Esophagus (tissue), 2 donors: ENCODE data around the gene CDS1. TPM values are rescaled to one million over a fixed set of nuclear protein-coding genes. Genes with fewer than 3 reads are reported as not detected.

Source experiments
- H3K27ac ChIP-seq, 2 donors: one replicate each; pipeline ENCODE4 v1.5.1; 2013; ENCODE audit warnings: low read depth in 2 of 2, mild to moderate bottlenecking in 2 of 2, inconsistent platforms in 1 of 2, low read length in 1 of 2, moderate library complexity in 1 of 2
- H3K27me3 ChIP-seq, 2 donors: one replicate each; pipeline ENCODE4 v1.6.1; 2013; ENCODE audit warnings: low read length in 2 of 2, control low read depth in 1 of 2, mild to moderate bottlenecking in 1 of 2; ENCODE audit not compliant: insufficient read depth in 2 of 2, control insufficient read depth in 1 of 2
- H3K36me3 ChIP-seq, 2 donors: one replicate each; pipeline ENCODE4 v1.6.1; 2013; ENCODE audit warnings: low read length in 1 of 2; ENCODE audit not compliant: control insufficient read depth in 2 of 2, insufficient read depth in 2 of 2
- H3K4me1 ChIP-seq, 2 donors: one replicate each; pipeline ENCODE4 v1.6.1; 2013; ENCODE audit warnings: low read length in 1 of 2; ENCODE audit not compliant: control insufficient read depth in 2 of 2, insufficient read depth in 2 of 2
- H3K4me3 ChIP-seq, 2 donors: one replicate each; pipeline ENCODE4 v1.5.1; 2013; ENCODE audit warnings: low read length in 2 of 2, mild to moderate bottlenecking in 2 of 2, low read depth in 1 of 2, moderate library complexity in 1 of 2
- H3K9me3 ChIP-seq, 2 donors: one replicate each; pipeline ENCODE4 v1.6.1; 2013; ENCODE audit warnings: mild to moderate bottlenecking in 2 of 2, low read depth in 1 of 2, low read length in 1 of 2, moderate library complexity in 1 of 2; ENCODE audit not compliant: control insufficient read depth in 2 of 2, insufficient read depth in 1 of 2
- WGBS, 2 donors: extraction: QIAGEN DNeasy Blood & Tissue Kit; methylation state at CpG; one replicate each; pipeline ENCODE4 v1.1.7; 2013; 5-methylcytosine and 5-hydroxymethylcytosine counted together
- polyA plus RNA-seq, 2 donors: library from polyadenylated mRNA; stranded (reverse); fragments of 200-250 nt; gene quantifications; one replicate each; pipeline ENCODE4 v1.2.3, GENCODE V29; 2013
- donor health status: healthy with polysubstance abuse.
- donor health status: Bipolar disorder and iron deficiency.

The CDS1 gene
- polyA plus RNA-seq, 2 donors: 16.2 to 21.2 TPM

GRCh38 chr4:84573385-84574068, 9.4 kb upstream of the CDS1 start:
- H3K27ac ChIP-seq: no peak overlapping the region
- 74 to 82% methylated on average over 4 of the region's 4 CpGs for WGBS, 2 donors

GRCh38 chr4:84574069-84574720, 8.7 kb upstream of the CDS1 start:
- H3K4me1 ChIP-seq: no peaks in the 10 kb centered on the region
- H3K27ac ChIP-seq: no peak overlapping the region
- H3K9me3 ChIP-seq: no peaks in the 10 kb centered on the region
- no peak overlapping the region for H3K4me3 ChIP-seq
- H3K27me3 ChIP-seq: no peaks in the 10 kb centered on the region
- 89 to 92% methylated on average over 6 of the region's 6 CpGs for WGBS, 2 donors
- no peaks in the 10 kb centered on the region for H3K36me3 ChIP-seq

More at GRCh38 chr4:84573385-84574068, 9.4 kb upstream of the CDS1 start:
- H3K4me3 ChIP-seq: no peak overlapping the region
- H3K4me1 ChIP-seq: no peaks in the 10 kb centered on the region
- no peaks in the 10 kb centered on the region for H3K36me3 ChIP-seq
- H3K27me3 ChIP-seq: no peaks in the 10 kb centered on the region
- H3K9me3 ChIP-seq: no peaks in the 10 kb centered on the region

- no peaks in the 10 kb centered on the region for H3K9me3 ChIP-seq
- H3K27me3 ChIP-seq: no peaks in the 10 kb centered on the region
- H3K36me3 ChIP-seq: no peaks in the 10 kb centered on the region
- H3K27ac ChIP-seq: no peak overlapping the region
- H3K4me1 ChIP-seq: peaks cover 0 to 4% of the 10 kb centered on the region in 2 donors
- no peak overlapping the region for H3K4me3 ChIP-seq
- 60 to 68% methylated on average over 4 of the region's 4 CpGs for WGBS, 2 donors
Observed at GRCh38 chr4:84578540-84579402, 4.2 kb upstream of the CDS1 start.

GRCh38 chr4:84579403-84579776, 3.5 kb upstream of the CDS1 start:
- H3K27ac ChIP-seq: peak overlapping the region in 1 of 2 donors; percentile 39
- no peaks in the 10 kb centered on the region for H3K9me3 ChIP-seq
- H3K4me3 ChIP-seq: no peak overlapping the region
- no peaks in the 10 kb centered on the region for H3K36me3 ChIP-seq
- peaks cover 0 to 4% of the 10 kb centered on the region in 2 donors for H3K4me1 ChIP-seq
- no peaks in the 10 kb centered on the region for H3K27me3 ChIP-seq
- 54 to 58% methylated on average over 4 of the region's 4 CpGs for WGBS, 2 donors

DNA sequence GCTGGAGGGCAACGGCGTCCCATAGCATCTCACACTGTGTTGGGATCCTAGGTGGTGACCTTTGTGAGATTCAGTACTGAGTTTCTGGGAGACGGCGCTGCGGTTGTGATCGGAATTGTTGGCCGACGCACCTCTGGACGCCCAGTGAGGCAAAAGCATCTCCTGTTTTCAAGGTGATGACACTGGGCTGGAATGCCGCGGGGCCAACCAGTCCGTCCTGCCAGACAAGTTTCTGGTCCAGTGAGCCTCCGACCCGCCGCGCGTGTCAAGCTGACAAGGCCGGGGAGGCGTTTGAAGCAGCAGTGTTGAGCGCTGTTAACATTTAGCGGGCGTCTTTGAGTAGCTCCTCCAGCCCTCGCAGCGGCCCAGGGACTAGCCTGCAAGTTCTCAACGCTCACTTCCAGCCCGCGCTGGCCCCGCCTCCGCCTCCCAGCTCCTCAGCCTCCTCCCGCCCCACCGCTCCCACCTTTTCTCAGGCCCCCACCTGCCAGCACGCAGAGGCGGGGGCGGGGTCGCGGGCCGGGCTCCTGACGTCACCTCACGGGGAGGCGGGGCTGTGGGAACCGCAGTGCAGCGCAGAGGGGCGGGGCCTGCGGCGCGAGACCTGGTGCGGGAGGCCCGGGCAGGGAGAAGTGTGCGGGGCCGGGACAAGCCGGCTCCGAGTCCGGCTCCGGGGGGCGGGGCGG, 482 bp upstream of the CDS1 start:
- peaks cover 0 to 10% of the 10 kb centered on the region in 2 donors for H3K4me1 ChIP-seq
- 1 to 2% methylated on average over 52 to 56 of the region's 56 CpGs for WGBS, 2 donors

GRCh38 chr4:84583876-84584380, 1.0 kb downstream of the CDS1 start:
- H3K36me3 ChIP-seq: no peaks in the 10 kb centered on the region
- peak overlapping the region; percentile 97 to 98 for H3K27ac ChIP-seq
- 11 to 14% methylated on average over 16 of the region's 16 CpGs for WGBS, 2 donors
- no peaks in the 10 kb centered on the region for H3K27me3 ChIP-seq
- H3K4me3 ChIP-seq: peak overlapping the region; percentile 55 to 86
- peaks cover 0 to 10% of the 10 kb centered on the region in 2 donors for H3K4me1 ChIP-seq
- H3K9me3 ChIP-seq: peaks cover 0 to 2% of the 10 kb centered on the region in 2 donors

More for the DNA sequence above, 482 bp upstream of the CDS1 start:
- no peaks in the 10 kb centered on the region for H3K36me3 ChIP-seq
- peak overlapping the region; percentile 55 to 86 for H3K4me3 ChIP-seq
- H3K27me3 ChIP-seq: no peaks in the 10 kb centered on the region
- H3K27ac ChIP-seq: peak overlapping the region; percentile 97 to 98
- no peaks in the 10 kb centered on the region for H3K9me3 ChIP-seq

DNA sequence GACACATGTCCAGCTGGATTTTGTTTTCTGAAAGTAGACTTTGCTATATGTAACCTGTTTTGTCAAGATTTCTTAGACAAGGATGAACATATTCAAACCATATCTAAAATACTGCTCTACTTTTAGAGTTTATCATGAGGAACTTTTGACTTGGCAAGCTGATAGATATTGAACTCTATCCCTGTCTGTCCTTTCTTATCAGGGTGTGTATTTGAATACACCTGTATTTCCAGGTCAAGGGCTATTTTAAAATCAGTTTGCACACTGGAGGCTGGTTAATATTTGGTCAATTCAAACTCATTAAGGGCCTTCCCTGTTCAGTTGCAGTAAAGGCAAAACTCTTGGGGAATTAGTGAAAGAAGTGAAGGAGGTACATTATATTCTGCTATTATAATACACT, 2.3 kb downstream of the CDS1 start:
- Histone ChIP-seq H3K9me3 (peaks cover 0 to 2% of the 10 kb centered on the region in 2 donors), H3K4me3 (peak overlapping the region in 1 of 2 donors; percentile 55), H3K36me3 (no peaks in the 10 kb centered on the region), H3K27me3 (no peaks in the 10 kb centered on the region), H3K4me1 (peaks cover 0 to 8% of the 10 kb centered on the region in 2 donors), H3K27ac (peak overlapping the region in 1 of 2 donors; percentile 43)

DNA sequence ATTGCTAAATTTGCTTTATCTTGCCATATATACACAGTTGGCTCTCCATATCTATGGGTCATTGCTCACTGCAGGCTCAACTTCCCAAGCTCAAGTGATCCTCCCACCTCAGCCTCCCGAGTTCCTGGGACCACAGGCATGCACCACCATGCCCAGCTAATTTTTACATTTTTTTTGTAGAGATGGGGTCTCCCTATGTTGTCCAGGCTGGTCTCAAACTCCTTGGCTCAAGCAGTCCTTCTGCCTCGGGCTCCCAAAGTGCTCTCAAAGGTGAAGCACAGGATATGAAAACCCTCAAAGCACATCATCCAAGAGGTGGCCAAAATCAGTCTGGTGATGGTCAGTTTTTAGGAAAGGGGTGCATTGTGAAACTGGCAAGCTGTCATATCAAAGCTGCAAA, 11.8 kb downstream of the CDS1 start:
- Histone ChIP-seq H3K4me3 (no peak overlapping the region), H3K27ac (no peak overlapping the region), H3K36me3 (peaks cover 0 to 2% of the 10 kb centered on the region in 2 donors), H3K9me3 (no peaks in the 10 kb centered on the region), H3K27me3 (no peaks in the 10 kb centered on the region), H3K4me1 (no peaks in the 10 kb centered on the region)
- WGBS, 2 donors: 79 to 83% methylated on average over 2 of the region's 2 CpGs

DNA sequence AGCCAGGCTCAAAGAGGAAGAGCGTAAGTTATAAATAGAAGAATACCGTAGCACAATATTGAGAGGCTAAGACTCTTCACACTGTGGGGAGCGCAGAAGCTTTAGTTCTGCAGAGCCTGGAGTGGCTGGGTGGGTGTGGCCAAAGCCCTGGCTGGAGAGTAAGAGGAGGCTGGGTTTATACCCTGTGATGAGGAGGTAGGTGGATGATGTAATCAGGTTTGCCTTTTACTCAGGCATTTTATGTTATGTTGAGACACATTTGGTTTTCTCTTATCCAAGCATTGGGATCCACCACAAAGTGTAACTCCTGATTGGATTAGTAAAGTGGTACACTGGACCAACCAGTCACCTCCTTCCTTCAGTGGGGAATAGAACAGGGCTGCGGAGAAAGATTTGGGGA, 13.9 kb downstream of the CDS1 start:
- Histone ChIP-seq H3K36me3 (peaks cover 0 to 5% of the 10 kb centered on the region in 2 donors), H3K4me1 (no peaks in the 10 kb centered on the region), H3K9me3 (no peaks in the 10 kb centered on the region), H3K27me3 (no peaks in the 10 kb centered on the region), H3K27ac (peak overlapping the region in 1 of 2 donors; percentile 33), H3K4me3 (no peak overlapping the region)
- 90 to 91% methylated on average over 4 of the region's 4 CpGs for WGBS, 2 donors
